ENCODE results near the gene SFI1.

DNA sequence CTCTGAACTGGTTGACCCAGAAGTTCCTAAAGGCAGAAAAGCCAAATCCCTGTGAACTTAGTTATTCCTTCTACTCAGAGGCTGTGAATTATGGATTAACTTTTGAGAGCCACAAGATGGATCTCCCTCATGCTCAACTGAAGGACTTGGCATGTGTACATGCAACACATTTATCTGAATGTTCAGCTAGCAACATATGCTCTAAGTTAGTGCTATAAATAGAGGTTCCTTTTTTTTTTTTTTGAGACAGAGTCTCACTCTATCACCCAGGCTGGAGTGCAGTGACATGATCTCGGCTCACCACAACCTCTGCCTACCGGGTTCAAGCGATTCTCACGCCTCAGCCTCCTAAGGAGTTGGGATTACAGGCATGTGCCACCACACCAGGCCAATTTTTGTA, 46.8 kb upstream of the SFI1 start:
- TF ChIP-seq, protein P1, sequence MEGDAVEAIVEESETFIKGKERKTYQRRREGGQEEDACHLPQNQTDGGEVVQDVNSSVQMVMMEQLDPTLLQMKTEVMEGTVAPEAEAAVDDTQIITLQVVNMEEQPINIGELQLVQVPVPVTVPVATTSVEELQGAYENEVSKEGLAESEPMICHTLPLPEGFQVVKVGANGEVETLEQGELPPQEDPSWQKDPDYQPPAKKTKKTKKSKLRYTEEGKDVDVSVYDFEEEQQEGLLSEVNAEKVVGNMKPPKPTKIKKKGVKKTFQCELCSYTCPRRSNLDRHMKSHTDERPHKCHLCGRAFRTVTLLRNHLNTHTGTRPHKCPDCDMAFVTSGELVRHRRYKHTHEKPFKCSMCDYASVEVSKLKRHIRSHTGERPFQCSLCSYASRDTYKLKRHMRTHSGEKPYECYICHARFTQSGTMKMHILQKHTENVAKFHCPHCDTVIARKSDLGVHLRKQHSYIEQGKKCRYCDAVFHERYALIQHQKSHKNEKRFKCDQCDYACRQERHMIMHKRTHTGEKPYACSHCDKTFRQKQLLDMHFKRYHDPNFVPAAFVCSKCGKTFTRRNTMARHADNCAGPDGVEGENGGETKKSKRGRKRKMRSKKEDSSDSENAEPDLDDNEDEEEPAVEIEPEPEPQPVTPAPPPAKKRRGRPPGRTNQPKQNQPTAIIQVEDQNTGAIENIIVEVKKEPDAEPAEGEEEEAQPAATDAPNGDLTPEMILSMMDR (IDR thresholded peaks at IDR 0.05; ENCODE audit: insufficient read depth, low read depth, low read length), result no peak
- TF ChIP-seq EZH2 (IDR thresholded peaks at IDR 0.05; ENCODE audit: insufficient read depth, low read length), result no peak
